ENCODE measurements around the gene MYB.
"Not testable (repeated sequence)": the region's sequence is repeated elsewhere in the genome, so short reads cannot be mapped to it uniquely, and the experiment has no call there.

Gene MYB
- 0.53 to 5.5 (median 1.3) reads per million in 17 experiments for total RNA-seq

DNA sequence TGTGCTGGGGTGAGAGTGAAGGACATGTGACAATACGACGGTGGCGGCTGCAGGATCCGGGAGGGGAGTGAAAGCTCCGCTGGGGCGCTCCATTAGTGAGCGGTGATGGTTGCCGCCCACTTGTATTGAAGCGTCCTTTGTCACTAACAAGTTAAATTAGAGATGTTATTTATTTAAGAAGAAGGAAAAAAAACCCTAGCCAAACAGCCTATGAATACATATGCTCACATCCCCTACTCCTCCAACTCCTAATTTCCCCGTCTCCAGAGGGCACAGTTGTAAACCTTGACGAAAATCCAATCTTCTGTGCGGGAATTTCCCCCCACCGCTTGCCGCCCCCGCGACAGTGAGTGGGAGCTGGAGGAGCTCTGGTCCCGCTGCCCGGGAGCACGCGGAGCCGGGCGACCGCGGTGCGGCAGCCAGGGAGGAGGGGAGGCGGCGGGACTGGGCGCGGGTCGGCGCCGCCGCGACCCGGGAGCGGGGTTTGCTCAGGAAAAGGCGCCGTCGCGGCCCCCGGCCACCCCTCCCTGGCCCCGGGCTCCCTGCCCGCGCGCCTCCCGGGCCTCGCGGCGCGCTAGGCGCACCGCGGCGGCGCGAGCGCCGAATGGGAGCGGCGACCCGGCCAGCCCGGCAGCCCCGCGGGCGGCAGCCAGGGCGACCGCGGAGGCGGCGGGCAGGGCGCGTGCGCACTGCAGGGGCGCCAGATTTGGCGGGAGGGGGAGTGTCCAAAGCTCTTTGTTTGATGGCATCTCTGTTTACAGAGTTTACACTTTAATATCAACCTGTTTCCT is at the start of gene MYB:
Gene MYB (plus strand): TSS at position 767 of the 791 bp plus-strand sequence. CDS start 206 bp downstream, outside the sequence.
- peak; percentile 73 to 92 (median 84) for DNase-seq

GRCh38 chr6:135132776-135133175 is 48.3 kb upstream of the MYB start:
- no peak for DNase-seq

DNA sequence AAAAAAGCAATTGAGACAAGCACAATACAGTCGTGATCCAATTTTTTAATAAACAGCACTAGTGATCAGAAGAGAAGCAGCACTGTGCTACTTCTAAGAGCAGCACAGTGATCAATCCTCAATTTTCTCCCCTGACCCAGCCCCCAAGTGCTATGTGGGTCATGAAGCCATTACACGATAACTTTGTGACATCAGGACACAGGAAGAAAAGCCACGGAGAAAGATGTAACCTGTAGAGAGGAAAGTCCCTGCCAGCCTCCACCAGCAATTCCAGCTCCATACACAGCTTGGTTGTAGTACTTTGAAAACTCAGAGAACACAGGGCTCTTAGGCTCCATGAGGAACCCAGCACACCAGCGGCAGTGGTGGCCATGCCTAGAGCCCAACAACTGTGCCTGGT is 45.3 kb upstream of the MYB start:
- no peak for DNase-seq

- no peak for DNase-seq
Observed at GRCh38 chr6:135137826-135138225, 43.3 kb upstream of the MYB start.

- no peak for DNase-seq
Observed at GRCh38 chr6:135141182-135141581, 39.9 kb upstream of the MYB start.

GRCh38 chr6:135141728-135142127 is 39.4 kb upstream of the MYB start:
- DNase-seq, result no peak

- not testable (repeated sequence) for DNase-seq
Observed at GRCh38 chr6:135142232-135142631, 38.9 kb upstream of the MYB start.

DNA sequence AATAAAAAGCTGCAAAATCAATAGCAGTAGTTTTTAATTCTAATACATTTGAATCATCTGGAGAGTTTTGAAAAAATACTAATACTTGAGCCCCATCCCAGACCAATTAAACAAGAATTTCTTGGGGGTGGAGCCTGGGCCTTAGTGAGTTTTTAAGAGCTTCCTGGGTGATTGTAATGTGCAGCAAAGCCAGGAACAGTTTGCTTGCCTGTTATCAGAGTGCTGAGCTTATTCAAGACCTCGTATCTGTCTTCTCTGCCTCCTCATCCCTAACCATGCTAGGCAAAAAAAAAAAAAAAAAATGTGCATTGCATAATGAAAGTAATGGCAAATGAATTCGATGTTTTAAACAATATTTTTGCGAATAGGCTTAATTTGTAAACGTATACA is 36.4 kb upstream of the MYB start:
- DNase-seq, result no peak

- peak; percentile 33 to 62 (median 44) for DNase-seq
Observed at GRCh38 chr6:135145063-135145800, 35.9 kb upstream of the MYB start.

DNA sequence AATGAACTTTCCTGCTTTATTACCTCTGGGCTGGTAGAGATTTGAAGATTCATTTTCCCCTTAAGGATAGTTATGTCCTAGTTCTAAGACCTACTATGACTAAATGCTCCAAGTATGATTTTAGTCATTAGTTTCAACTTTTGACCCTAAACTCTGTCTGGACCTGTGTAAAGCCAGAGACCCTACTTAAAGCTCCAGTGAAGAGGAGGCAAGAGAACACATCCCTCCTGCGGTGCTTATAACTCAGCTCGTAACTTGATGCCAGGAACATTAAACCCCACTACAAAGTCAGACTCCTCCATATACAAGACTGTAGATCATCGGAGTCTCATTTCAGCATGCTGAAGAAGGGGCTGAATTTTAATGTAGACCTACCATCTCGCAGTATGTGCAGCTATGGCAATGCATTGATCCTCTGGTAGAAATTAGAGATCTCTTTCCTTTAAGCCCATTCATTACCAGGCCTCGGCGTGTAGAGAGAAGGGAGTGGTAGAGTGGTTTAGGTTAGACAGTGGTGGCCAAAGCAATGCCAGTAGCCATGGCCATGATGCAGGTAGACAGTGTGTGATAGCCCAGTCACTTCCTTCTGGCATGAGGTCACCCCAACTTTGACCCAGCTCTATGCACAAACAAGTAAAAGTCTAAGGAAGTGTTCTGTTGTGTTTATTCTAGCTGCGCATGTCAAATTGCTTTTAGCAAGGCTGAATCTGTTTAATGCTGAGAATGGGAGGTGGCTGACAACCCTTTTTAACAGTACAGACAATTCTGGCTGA is 34.8 kb upstream of the MYB start:
- peak in 3 of 4 experiments; percentile 9 to 28 (median 27) for DNase-seq

DNA sequence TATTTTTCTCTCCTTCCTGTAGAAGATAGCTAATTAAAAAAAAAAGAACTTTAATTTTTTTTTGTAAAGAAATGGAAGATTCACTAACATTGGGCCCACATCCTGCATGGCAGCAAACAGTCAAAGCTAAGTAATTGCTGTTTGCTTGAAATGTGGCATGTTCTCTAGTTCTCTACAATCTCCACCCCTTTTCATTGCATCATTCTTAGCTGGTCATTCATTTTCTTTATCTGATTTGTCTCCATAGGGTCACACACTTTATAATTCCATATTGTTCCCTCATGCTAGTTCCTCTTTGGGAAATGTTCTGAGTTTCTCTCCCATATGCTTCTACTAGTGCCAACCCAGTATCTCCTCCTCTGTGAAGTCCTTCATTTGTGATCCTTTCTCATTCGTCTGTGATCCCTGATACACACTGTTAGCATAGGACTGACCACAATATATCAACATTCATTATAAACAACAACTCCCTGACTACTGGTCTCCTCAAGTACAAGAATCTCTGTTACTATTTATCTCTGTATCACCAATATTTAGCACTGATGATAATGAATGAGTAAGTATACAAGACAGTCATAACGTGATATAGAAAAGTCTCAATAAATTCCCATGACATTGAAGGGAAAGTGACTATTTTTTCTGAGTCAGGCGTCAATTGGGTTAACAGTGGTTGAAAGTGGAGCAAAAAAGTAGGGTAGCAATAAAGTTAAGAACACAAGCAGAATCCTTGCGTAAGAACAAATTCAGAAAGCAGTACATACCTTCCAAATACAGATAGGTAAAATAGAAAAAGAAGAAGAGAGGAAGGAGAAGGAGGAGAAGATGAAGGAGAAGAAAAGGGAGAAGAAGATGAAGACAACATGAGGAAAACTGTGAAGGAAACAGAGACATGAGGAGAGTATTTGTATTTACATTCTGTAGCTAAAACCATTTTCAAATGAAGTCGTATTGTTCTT is 33.2 kb upstream of the MYB start:
- peak in 1 of 4 experiments; percentile 16 for DNase-seq

GRCh38 chr6:135148889-135149288 is 32.2 kb upstream of the MYB start:
- no peak for DNase-seq

- no peak for DNase-seq
Observed at GRCh38 chr6:135149376-135149775, 31.7 kb upstream of the MYB start.

DNA sequence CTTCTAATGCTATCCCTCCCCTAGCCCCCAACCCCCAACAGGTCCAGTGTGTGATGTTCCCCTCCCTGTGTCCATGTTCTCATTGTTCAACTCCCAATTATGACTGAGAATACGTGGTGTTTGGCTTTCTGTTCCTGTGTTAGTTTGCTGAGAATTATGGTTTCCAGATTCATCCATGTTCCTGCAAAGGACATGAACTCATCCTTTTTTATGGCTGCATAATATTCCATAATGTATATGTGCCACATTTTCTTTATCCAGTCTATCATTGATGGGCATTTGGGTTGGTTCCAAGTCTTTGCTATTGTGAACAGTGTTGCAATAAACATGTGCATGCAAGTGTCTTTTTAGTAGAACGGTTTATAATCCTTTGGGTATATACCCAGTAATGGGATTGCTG is 30.6 kb upstream of the MYB start:
- DNase-seq, result not testable (repeated sequence)

- not testable (repeated sequence) for DNase-seq
Observed at GRCh38 chr6:135154125-135154524, 27.0 kb upstream of the MYB start.

DNA sequence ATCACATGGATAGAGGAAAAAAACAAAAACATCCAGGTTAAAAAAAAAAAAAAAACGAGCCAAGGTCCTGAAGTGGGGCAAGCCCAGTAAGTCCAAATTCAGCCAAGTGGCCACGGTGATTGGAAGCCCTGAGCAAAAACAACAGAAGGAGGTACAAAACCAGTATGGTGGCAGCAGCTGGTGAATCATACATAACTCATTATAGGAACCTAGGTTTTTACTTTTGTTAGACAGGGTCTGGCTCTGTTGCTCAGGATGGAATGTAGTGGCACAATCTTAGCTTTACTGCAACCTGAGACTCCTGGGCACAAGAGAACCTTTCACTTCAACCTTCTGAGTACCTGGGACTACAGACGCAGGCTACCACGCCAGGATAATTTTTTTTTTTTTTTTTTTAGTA is 22.7 kb upstream of the MYB start:
- no peak for DNase-seq

DNA sequence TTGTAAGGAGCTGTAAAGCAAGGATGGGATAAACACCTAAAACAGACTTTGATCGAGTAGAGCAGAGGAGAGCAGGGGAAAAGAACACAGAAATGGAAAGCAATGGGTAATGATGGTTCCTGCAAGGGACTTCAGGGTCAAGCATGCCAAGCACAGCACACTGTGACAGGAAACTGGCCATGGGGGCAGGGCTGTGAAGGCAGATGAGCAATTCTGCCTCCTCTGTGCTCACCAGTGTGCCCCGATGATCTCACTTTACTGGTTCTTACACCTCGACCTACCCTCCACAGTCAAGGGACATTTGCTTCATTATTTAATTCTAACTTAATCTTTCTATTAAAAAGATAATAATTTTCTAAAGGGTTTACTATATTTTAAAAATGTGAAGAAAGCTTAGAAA is 21.6 kb upstream of the MYB start:
- DNase-seq, result peak in 2 of 4 experiments; percentile 25 to 33

- DNase-seq, result no peak
Observed at GRCh38 chr6:135161411-135162395, 19.4 kb upstream of the MYB start.

- peak; percentile 45 to 63 (median 49) for DNase-seq
Observed at GRCh38 chr6:135162678-135163439, 18.2 kb upstream of the MYB start.

DNA sequence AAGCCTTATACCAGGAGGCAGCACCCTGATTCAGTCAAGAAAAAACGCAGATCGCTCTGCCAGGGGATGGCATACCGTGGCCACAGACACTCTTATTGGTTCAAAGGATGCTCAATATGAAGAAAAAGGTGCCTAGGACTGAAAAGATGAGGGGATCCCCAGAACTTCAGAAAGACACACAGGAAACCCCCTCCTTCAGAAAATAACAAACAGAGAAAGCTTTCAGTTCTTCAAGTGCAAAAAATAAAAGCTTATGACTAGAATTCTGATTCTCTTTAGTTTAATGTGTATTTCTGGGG is 17.7 kb upstream of the MYB start:
- DNase-seq, result no peak
